Measurements from ENCODE around the gene KATNAL2. TPM values are rescaled to one million over a fixed set of nuclear protein-coding genes. Genes with fewer than 3 reads are reported as not detected.

KATNAL2 gene
- total RNA-seq, 1 donor from 2014 or later, result 3.8 TPM

- DNase-seq, result no peak
- TF ChIP-seq CTCF (IDR thresholded peaks at IDR 0.05), result no peak
- Histone ChIP-seq H3K9me3 (no peaks in the 10 kb centered on the region), H3K4me3 (peak overlapping the region; percentile 74), H3K36me3 (peaks cover 16% of the 10 kb centered on the region), H3K27ac (peak overlapping the region; percentile 89), H3K4me1 (peaks cover 32% of the 10 kb centered on the region), H3K27me3 (ENCODE audit: low read depth) (no peaks in the 10 kb centered on the region)
- peak in 1 of 2 donors; percentile 6 for ATAC-seq
- intact Hi-C loops (cut with DNase I), result no loop called here
Measured at GRCh38 chr18:47149457-47150028, 232.1 kb downstream of the KATNAL2 start.

- peaks cover 32% of the 10 kb centered on the region for H3K4me1 ChIP-seq
- peaks cover 22% of the 10 kb centered on the region for H3K36me3 ChIP-seq
- H3K27ac ChIP-seq, result peak within 1 kb of the TSS; percentile 89
- ATAC-seq (peak; percentile 97 to 99), DNase-seq (peak; percentile 88)
- peak within 1 kb of the TSS; percentile 74 for H3K4me3 ChIP-seq
- intact Hi-C loops (cut with DNase I), result no loop called here
- no peak for TF ChIP-seq CTCF (IDR thresholded peaks at IDR 0.05)
- H3K9me3 ChIP-seq, result no peaks in the 10 kb centered on the region
- H3K27me3 ChIP-seq (ENCODE audit: low read depth), result no peaks in the 10 kb centered on the region
Measured at GRCh38 chr18:47150029-47150823, 232.8 kb downstream of the KATNAL2 start, which contains the start of gene HDHD2. Gene HDHD2, minus strand, starts transcription at chr18:47150500. Its CDS starts 14,061 bp downstream, at chr18:47136439.

- Histone ChIP-seq H3K36me3 (peaks cover 29% of the 10 kb centered on the region), H3K27me3 (ENCODE audit: low read depth) (no peaks in the 10 kb centered on the region), H3K4me1 (peaks cover 32% of the 10 kb centered on the region), H3K27ac (peak overlapping the region; percentile 89), H3K9me3 (no peaks in the 10 kb centered on the region), H3K4me3 (peak overlapping the region; percentile 74)
- TF ChIP-seq CTCF (IDR thresholded peaks at IDR 0.05), result no peak
- peak; percentile 54 to 60 for ATAC-seq
- intact Hi-C loops (cut with DNase I), result no loop called here
- no peak for DNase-seq
Measured at GRCh38 chr18:47150824-47151366, 233.5 kb downstream of the KATNAL2 start.

- intact Hi-C loops (cut with DNase I), result no loop called here
- H3K27me3 ChIP-seq (ENCODE audit: low read depth), result no peaks in the 10 kb centered on the region
- H3K36me3 ChIP-seq, result peaks cover 32% of the 10 kb centered on the region
- H3K27ac ChIP-seq, result peak overlapping the region; percentile 89
- no peak for TF ChIP-seq CTCF (IDR thresholded peaks at IDR 0.05)
- ATAC-seq (no peak), DNase-seq (no peak)
- H3K4me1 ChIP-seq, result peaks cover 32% of the 10 kb centered on the region
- H3K4me3 ChIP-seq, result peak overlapping the region; percentile 74
- no peaks in the 10 kb centered on the region for H3K9me3 ChIP-seq
Measured at GRCh38 chr18:47151439-47151838, 234.0 kb downstream of the KATNAL2 start.

Other genes with a start within 250 kb of the KATNAL2 start
- gene ST8SIA5, start 160.5 kb upstream of the KATNAL2 start, total RNA-seq, result not detected
- gene PIAS2, start 95 bp upstream of the KATNAL2 start, total RNA-seq, result 36.6 TPM
- gene ELOA2, start 118.0 kb downstream of the KATNAL2 start, total RNA-seq, result not detected
- 37.7 TPM for gene HDHD2, start 232.9 kb downstream of the KATNAL2 start, total RNA-seq